Fibroblast of lung (primary cell): ENCODE data around the gene DOCK4. TPM values are rescaled to one million over a fixed set of nuclear protein-coding genes. Genes with fewer than 3 reads are reported as not detected.

Source experiments
- DNase-seq, 2 donors: peaks; one replicate each; pipeline versions ENCODE4 v3.0.0 to v3.0.0-alpha.2; 2010; ENCODE audit warnings: low read depth in 2 of 2
- H2AFZ ChIP-seq: 2 replicates; pipeline ENCODE4 v1.5.1; 2012; ENCODE audit warnings: low read length, control low read depth, inconsistent platforms
- H3K27ac ChIP-seq: 2 replicates; pipeline ENCODE4 v1.5.1; 2011; ENCODE audit warnings: low read length, control low read depth; ENCODE audit not compliant: insufficient read depth
- H3K27me3 ChIP-seq: 2 replicates; pipeline ENCODE4 v1.5.1; 2011; ENCODE audit warnings: mild to moderate bottlenecking, low read length; ENCODE audit not compliant: control insufficient read depth, insufficient read depth
- H3K36me3 ChIP-seq: 2 replicates; pipeline ENCODE4 v1.5.1; 2011; ENCODE audit warnings: low read length; ENCODE audit not compliant: control insufficient read depth, insufficient read depth
- H3K4me1 ChIP-seq: 2 replicates; pipeline ENCODE4 v1.5.1; 2011; ENCODE audit warnings: low read length; ENCODE audit not compliant: control insufficient read depth, insufficient read depth; ENCODE audit errors: extremely low read depth
- H3K4me2 ChIP-seq: 2 replicates; pipeline ENCODE4 v1.5.1; 2011; ENCODE audit warnings: low read length, control low read depth; ENCODE audit not compliant: insufficient read depth; ENCODE audit errors: extremely low read depth
- H3K4me3 ChIP-seq, 4 experiments: fragments of 200-600 bp in 1 of 4; sonication (generic) in 1 of 4; replicated peaks in 1 of 4; 2 replicates each; pipeline ENCODE4 v1.5.1; 2011 to 2016; ENCODE audit warnings: low read length in 4 of 4, low read depth in 3 of 4, mild to moderate bottlenecking in 3 of 4, control low read depth in 2 of 4, inconsistent platforms in 1 of 4, mixed read lengths in 1 of 4; ENCODE audit not compliant: insufficient read depth in 1 of 4; ENCODE audit errors: control extremely low read depth in 1 of 4
- H3K79me2 ChIP-seq: 2 replicates; pipeline ENCODE4 v1.5.1; 2012; ENCODE audit warnings: mild to moderate bottlenecking, low read length, inconsistent platforms; ENCODE audit not compliant: control insufficient read depth, insufficient read depth
- H3K9ac ChIP-seq: 2 replicates; pipeline ENCODE4 v1.5.1; 2011; ENCODE audit warnings: mild to moderate bottlenecking, low read length, control low read depth; ENCODE audit not compliant: insufficient read depth
- H3K9me3 ChIP-seq: 2 replicates; pipeline ENCODE4 v1.5.1; 2012; ENCODE audit warnings: low read depth, low read length; ENCODE audit not compliant: control insufficient read depth, insufficient read depth
- H4K20me1 ChIP-seq: 2 replicates; pipeline ENCODE4 v1.5.1; 2011; ENCODE audit warnings: low read length; ENCODE audit not compliant: control insufficient read depth, insufficient read depth; ENCODE audit errors: extremely low read depth
- CTCF ChIP-seq, 2 donors: IDR thresholded peaks in 1 of 2; conservative IDR thresholded peaks in 1 of 2; 1 replicate in 1 of 2; 2 replicates in 1 of 2; pipeline ENCODE4 v1.5.1; 2011 to 2012; ENCODE audit warnings: low read length in 2 of 2, control low read depth in 1 of 2, inconsistent platforms in 1 of 2, low read depth in 1 of 2, mild to moderate bottlenecking in 1 of 2
- EZH2 ChIP-seq: IDR thresholded peaks from 2 replicates; pipeline ENCODE4 v1.5.1; 2012; ENCODE audit warnings: low read length, control low read depth, mild to moderate bottlenecking; ENCODE audit errors: missing control alignments
- polyA plus RNA-seq, 2 donors: library from polyadenylated mRNA; depleted of rRNA in 1 of 2; stranded (reverse) in 1 of 2; unstranded in 1 of 2; fragments of >200 nt; gene quantifications; 2 replicates each; pipeline ENCODE4 v1.2.1, GENCODE V29; 2011 to 2012; ENCODE audit warnings: missing spikeins in 1 of 2
- total RNA-seq: library from RNA; depleted of rRNA; stranded (reverse); fragments of >200 nt; gene quantifications from 2 replicates; pipeline ENCODE4 v1.2.1, GENCODE V29; 2014

Gene DOCK4
- total and polyA plus RNA-seq, 2 donors (not counting 1 experiment from before 2014, with no cell fraction given), result 20.8 to 39.3 TPM

GRCh38 chr7:111705807-111706206, 500.4 kb downstream of the DOCK4 start:
- Histone ChIP-seq H3K27me3 (no peaks in the 10 kb centered on the region), H2AFZ (no peak overlapping the region)
- DNase-seq, result no peak

GRCh38 chr7:111697771-111698170, 508.4 kb downstream of the DOCK4 start:
- H3K36me3 ChIP-seq, result no peaks in the 10 kb centered on the region

More at GRCh38 chr7:111705807-111706206, 500.4 kb downstream of the DOCK4 start:
- Histone ChIP-seq H3K27ac (no peak overlapping the region), H3K9me3 (no peaks in the 10 kb centered on the region), H3K79me2 (no peaks in the 10 kb centered on the region), H3K4me1 (no peaks in the 10 kb centered on the region), H3K4me2 (no peak overlapping the region), H3K36me3 (no peaks in the 10 kb centered on the region), H3K4me3 (no peak overlapping the region), H3K9ac (no peak overlapping the region), H4K20me1 (no peaks in the 10 kb centered on the region)
- TF ChIP-seq CTCF (conservative IDR thresholded peaks at IDR 0.05 in 1 of 2, IDR thresholded peaks at IDR 0.05 in 1 of 2; ENCODE audit: low read depth in 1 of 2, low read length in 2 of 2), result no peak
- TF ChIP-seq EZH2, result no peak

GRCh38 chr7:111694376-111694775, 511.8 kb downstream of the DOCK4 start:
- no peak for TF ChIP-seq EZH2
- no peak for TF ChIP-seq CTCF (conservative IDR thresholded peaks at IDR 0.05 in 1 of 2, IDR thresholded peaks at IDR 0.05 in 1 of 2; ENCODE audit: low read depth in 1 of 2, low read length in 2 of 2)
- Histone ChIP-seq H3K27me3 (no peaks in the 10 kb centered on the region), H4K20me1 (no peaks in the 10 kb centered on the region), H3K79me2 (no peaks in the 10 kb centered on the region), H3K4me3 (no peak overlapping the region), H2AFZ (no peak overlapping the region), H3K9ac (no peak overlapping the region), H3K9me3 (no peaks in the 10 kb centered on the region), H3K4me2 (no peak overlapping the region), H3K27ac (no peak overlapping the region), H3K4me1 (no peaks in the 10 kb centered on the region), H3K36me3 (no peaks in the 10 kb centered on the region)
- no peak for DNase-seq

More at GRCh38 chr7:111697771-111698170, 508.4 kb downstream of the DOCK4 start:
- no peaks in the 10 kb centered on the region for H3K9me3 ChIP-seq
- no peaks in the 10 kb centered on the region for H3K27me3 ChIP-seq
- no peak for TF ChIP-seq EZH2
- TF ChIP-seq CTCF (conservative IDR thresholded peaks at IDR 0.05 in 1 of 2, IDR thresholded peaks at IDR 0.05 in 1 of 2; ENCODE audit: low read depth in 1 of 2, low read length in 2 of 2), result no peak
- no peak overlapping the region for H3K4me2 ChIP-seq
- H3K4me3 ChIP-seq, result no peak overlapping the region
- no peaks in the 10 kb centered on the region for H3K79me2 ChIP-seq
- no peaks in the 10 kb centered on the region for H3K4me1 ChIP-seq
- DNase-seq, result no peak
- H2AFZ ChIP-seq, result no peak overlapping the region
- no peaks in the 10 kb centered on the region for H4K20me1 ChIP-seq
- H3K9ac ChIP-seq, result no peak overlapping the region
- no peak overlapping the region for H3K27ac ChIP-seq
